IMR-90 (cell line): Measurements from ENCODE around the gene IFNA1.

Source experiments
- CEBPB ChIP-seq: IDR thresholded peaks from 2 replicates; pipeline ENCODE4 v1.6.1; 2012; ENCODE audit warnings: low read depth, low read length, improper control_type of control experiment
- CHD1 ChIP-seq: IDR thresholded peaks from 2 replicates; pipeline ENCODE4 v1.6.1; 2012; ENCODE audit warnings: low read depth, low read length, improper control_type of control experiment
- CTCF ChIP-seq: conservative IDR thresholded peaks from 2 replicates; pipeline ENCODE4 v1.5.1; 2012; ENCODE audit warnings: mild to moderate bottlenecking, low read depth, low read length, improper control_type of control experiment
- FOS ChIP-seq: fragments of 150-350 bp; IDR thresholded peaks from 2 replicates; pipeline ENCODE4 v1.6.1; 2016; ENCODE audit warnings: low read depth, low read length
- MAZ ChIP-seq: IDR thresholded peaks from 2 replicates; pipeline ENCODE4 v1.6.1; 2012; ENCODE audit warnings: low read depth, mild to moderate bottlenecking, low read length, improper control_type of control experiment, moderate library complexity, borderline replicate concordance
- MXI1 ChIP-seq: IDR thresholded peaks from 2 replicates; pipeline ENCODE4 v1.6.1; 2012; ENCODE audit warnings: low read depth, mild to moderate bottlenecking, low read length, moderate library complexity, borderline replicate concordance
- POLR2A ChIP-seq: IDR thresholded peaks from 2 replicates; pipeline ENCODE4 v1.6.1; 2012; ENCODE audit warnings: mild to moderate bottlenecking, low read depth, low read length
- RAD21 ChIP-seq: IDR thresholded peaks from 2 replicates; pipeline ENCODE4 v1.6.1; 2012; ENCODE audit warnings: low read length, improper control_type of control experiment
- RCOR1 ChIP-seq: IDR thresholded peaks from 2 replicates; pipeline ENCODE4 v1.6.1; 2012; ENCODE audit warnings: mild to moderate bottlenecking, low read length, improper control_type of control experiment; ENCODE audit not compliant: insufficient replicate concordance
- RFX5 ChIP-seq: IDR thresholded peaks from 2 replicates; pipeline ENCODE4 v1.8.0; 2012; ENCODE audit warnings: low read depth, mild to moderate bottlenecking, low read length, moderate library complexity
- SMC3 ChIP-seq: fragments of 150-350 bp; IDR thresholded peaks from 2 replicates; pipeline ENCODE4 v1.6.1; 2016; ENCODE audit warnings: low read depth, mild to moderate bottlenecking, antibody characterized with exemption, low read length, moderate library complexity
- USF2 ChIP-seq: fragments of 150-350 bp; IDR thresholded peaks from 2 replicates; pipeline ENCODE4 v1.6.1; 2017; ENCODE audit warnings: mild to moderate bottlenecking, antibody characterized with exemption, low read length, low read depth

- TF ChIP-seq CTCF (no peak), MXI1 (no peak), POLR2A (no peak), RAD21 (no peak), FOS (no peak), RCOR1 (no peak), CEBPB (no peak), CHD1 (no peak), RFX5 (no peak), SMC3 (no peak), MAZ (no peak), USF2 (no peak)
Measured at GRCh38 chr9:21413151-21413550, 27.1 kb upstream of the IFNA1 start.
